Medulla oblongata (tissue), 1 donor: ENCODE results near the gene KDM5D.

Experiments
- DNase-seq: peaks from one replicate; pipeline ENCODE4 v3.0.0-alpha.2; 2015; ENCODE audit errors: extremely low spot score

The KDM5D gene

GRCh38 chrY:19744381-19745378 lies at the start of gene KDM5D:
TSS of gene KDM5D (minus strand) at chrY:19744726. CDS start at chrY:19744534, 192 bp downstream.
- DNase-seq = peak; percentile 63

GRCh38 chrY:19768375-19768774 lies 23.8 kb upstream of the KDM5D start:
- no peak for DNase-seq

- DNase-seq = no peak
These were observed 1.2 kb downstream of the KDM5D start for GRCh38 chrY:19743331-19743730.

GRCh38 chrY:19742153-19742552 lies 2.4 kb downstream of the KDM5D start:
- no peak for DNase-seq

- DNase-seq = no peak
These were observed 10.1 kb downstream of the KDM5D start for GRCh38 chrY:19734425-19734824.

GRCh38 chrY:19717950-19718349 lies 26.6 kb downstream of the KDM5D start:
- no peak for DNase-seq

- DNase-seq = no peak
These were observed 27.4 kb downstream of the KDM5D start for GRCh38 chrY:19717146-19717545.

GRCh38 chrY:19715226-19715625 lies 29.3 kb downstream of the KDM5D start:
- no peak for DNase-seq

GRCh38 chrY:19713430-19713829 lies 31.1 kb downstream of the KDM5D start:
- DNase-seq = no peak

GRCh38 chrY:19706273-19706672 lies 38.3 kb downstream of the KDM5D start:
- DNase-seq = no peak

- DNase-seq = no peak
These were observed 46.0 kb downstream of the KDM5D start for GRCh38 chrY:19698495-19698894.

- no peak for DNase-seq
These were observed 63.7 kb downstream of the KDM5D start for GRCh38 chrY:19680821-19681220.
